Hepatocyte (in vitro differentiated cells): Measurements from ENCODE around the gene ATF7IP. TPM values are rescaled to one million over a fixed set of nuclear protein-coding genes. Genes with fewer than 3 reads are reported as not detected.

Experiments used
- DNase-seq: peaks from one replicate; pipeline ENCODE4 v3.0.0-alpha.2; 2016; ENCODE audit warnings: low spot score
- H2AFZ ChIP-seq: fragments of 200-600 bp; sonication (generic); 2 replicates; pipeline ENCODE4 v1.6.0; 2016; ENCODE audit warnings: antibody characterized with exemption, mild to moderate bottlenecking
- H3K27ac ChIP-seq: fragments of 200-600 bp; sonication (generic); 2 replicates; pipeline ENCODE4 v1.5.1; 2016; ENCODE audit warnings: mild to moderate bottlenecking
- H3K27me3 ChIP-seq: fragments of 200-600 bp; sonication (generic); 2 replicates; pipeline ENCODE4 v1.6.1; 2016
- H3K36me3 ChIP-seq: fragments of 200-600 bp; sonication (generic); replicated peaks from 2 replicates; pipeline ENCODE4 v1.5.1; 2016; ENCODE audit warnings: low read depth; ENCODE audit not compliant: insufficient read depth
- H3K4me1 ChIP-seq: fragments of 200-600 bp; sonication (generic); 2 replicates; pipeline ENCODE4 v1.5.1; 2016; ENCODE audit warnings: mild to moderate bottlenecking, moderate library complexity; ENCODE audit not compliant: insufficient read depth
- H3K4me2 ChIP-seq: fragments of 200-600 bp; sonication (generic); 2 replicates; pipeline ENCODE4 v1.6.0; 2016
- H3K4me3 ChIP-seq: fragments of 200-600 bp; sonication (generic); 2 replicates; pipeline ENCODE4 v1.5.1; 2016; ENCODE audit warnings: mild to moderate bottlenecking
- H3K79me2 ChIP-seq: fragments of 200-600 bp; sonication (generic); 2 replicates; pipeline ENCODE4 v1.6.0; 2017; ENCODE audit warnings: mild to moderate bottlenecking
- H3K9me2 ChIP-seq: fragments of 200-600 bp; sonication (generic); replicated peaks from 2 replicates; pipeline ENCODE4 v1.6.0; 2017; ENCODE audit warnings: mild to moderate bottlenecking; ENCODE audit not compliant: insufficient read depth
- H3K9me3 ChIP-seq: fragments of 200-600 bp; sonication (generic); 2 replicates; pipeline ENCODE4 v1.5.1; 2016; ENCODE audit warnings: low read depth, mild to moderate bottlenecking
- H4K20me1 ChIP-seq: fragments of 200-600 bp; sonication (generic); 2 replicates; pipeline ENCODE4 v1.6.0; 2016; ENCODE audit warnings: mild to moderate bottlenecking; ENCODE audit not compliant: insufficient read depth, poor library complexity, severe bottlenecking
- EZH2 ChIP-seq: fragments of 200-600 bp; sonication (generic); IDR thresholded peaks from 2 replicates; pipeline ENCODE4 v1.6.1; 2016; ENCODE audit warnings: antibody characterized with exemption, mild to moderate bottlenecking, borderline replicate concordance
- EZH2phosphoT487 ChIP-seq: fragments of 200-600 bp; sonication (generic); IDR thresholded peaks from one replicate; pipeline ENCODE4 v1.6.1; 2018; ENCODE audit warnings: antibody characterized with exemption, mild to moderate bottlenecking, low read depth, moderate library complexity; ENCODE audit not compliant: unreplicated experiment, severe bottlenecking
- WGBS: methylation state at CpG from one replicate; pipeline ENCODE4 v1.1.6; 2016; ENCODE audit warnings: low lambda C conversion rate; ENCODE audit errors: missing lambda C conversion rate; 5-methylcytosine and 5-hydroxymethylcytosine counted together
- polyA plus RNA-seq: library from polyadenylated mRNA; unstranded; fragments of >200 nt; fragmentation: Nextera tagmentation; extraction: Ambion mirVana; gene quantifications from 2 replicates; pipeline ENCODE4 v1.2.1, GENCODE V29; 2016
- total RNA-seq: library from RNA; depleted of rRNA; stranded (reverse); fragments of >200 nt; gene quantifications from 2 replicates; pipeline ENCODE4 v1.2.3, GENCODE V29; 2014
- TF ChIP-seq, protein P1 (sequence below): fragments of 200-600 bp; sonication (generic); IDR thresholded peaks from 2 replicates; pipeline ENCODE4 v1.5.1; 2016; ENCODE audit warnings: antibody characterized with exemption, mild to moderate bottlenecking; ENCODE audit not compliant: poor library complexity

The ATF7IP gene
- total and polyA plus RNA-seq, 2 experiments from 2014 or later = 24.8 to 52.5 TPM

DNA sequence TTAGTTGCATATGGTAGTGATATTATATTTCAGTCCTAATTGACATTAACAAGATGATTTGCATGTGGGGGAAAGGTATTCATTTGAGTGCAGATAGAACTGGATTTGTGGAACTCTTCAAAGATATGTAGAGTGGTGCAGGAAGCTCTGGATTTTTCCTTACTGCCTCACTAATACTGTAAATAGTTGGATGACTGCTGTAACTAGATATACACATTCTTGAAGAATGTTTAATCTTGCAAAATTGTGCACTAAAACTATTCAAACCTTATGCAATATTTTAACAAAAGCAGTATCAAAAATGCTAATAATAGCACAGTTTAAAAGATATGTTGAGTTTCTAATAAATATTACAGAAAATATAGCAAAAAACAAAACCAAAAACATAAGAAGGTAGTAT, 43.1 kb upstream of the ATF7IP start:
- no peak for DNase-seq
- H3K4me2 ChIP-seq = no peak overlapping the region

DNA sequence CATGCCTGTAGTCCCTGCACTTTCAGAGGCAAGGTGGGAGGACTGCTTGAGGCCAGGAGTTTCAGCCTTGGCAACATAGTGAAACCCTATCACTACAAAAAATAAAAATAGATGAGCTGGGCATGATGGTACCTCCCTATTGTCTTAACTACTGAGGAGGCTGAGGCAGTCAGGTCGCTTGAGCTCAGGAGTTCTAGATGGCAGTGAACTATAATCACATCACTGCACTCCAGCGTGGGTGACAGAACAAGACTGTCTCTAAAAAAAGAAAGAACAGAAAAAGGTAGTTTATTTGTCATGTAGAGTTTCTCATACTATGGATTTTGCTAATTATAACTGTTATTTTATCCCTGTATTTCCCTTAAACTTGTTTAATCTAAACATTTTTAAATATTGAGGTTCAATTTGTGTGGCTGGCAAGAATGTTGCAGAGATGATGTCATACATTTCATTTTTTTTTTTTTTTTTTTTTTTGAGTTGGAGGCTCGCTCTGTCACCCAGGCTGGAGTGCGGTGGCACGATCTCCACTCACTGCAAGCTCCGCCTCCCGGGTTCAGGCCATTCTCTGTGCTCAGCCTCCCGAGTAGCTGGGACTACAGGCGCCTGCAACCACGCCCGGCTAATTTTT, 39.7 kb upstream of the ATF7IP start:
- TF ChIP-seq EZH2 = no peak
- no peak for TF ChIP-seq EZH2phosphoT487
- TF ChIP-seq, protein P1, sequence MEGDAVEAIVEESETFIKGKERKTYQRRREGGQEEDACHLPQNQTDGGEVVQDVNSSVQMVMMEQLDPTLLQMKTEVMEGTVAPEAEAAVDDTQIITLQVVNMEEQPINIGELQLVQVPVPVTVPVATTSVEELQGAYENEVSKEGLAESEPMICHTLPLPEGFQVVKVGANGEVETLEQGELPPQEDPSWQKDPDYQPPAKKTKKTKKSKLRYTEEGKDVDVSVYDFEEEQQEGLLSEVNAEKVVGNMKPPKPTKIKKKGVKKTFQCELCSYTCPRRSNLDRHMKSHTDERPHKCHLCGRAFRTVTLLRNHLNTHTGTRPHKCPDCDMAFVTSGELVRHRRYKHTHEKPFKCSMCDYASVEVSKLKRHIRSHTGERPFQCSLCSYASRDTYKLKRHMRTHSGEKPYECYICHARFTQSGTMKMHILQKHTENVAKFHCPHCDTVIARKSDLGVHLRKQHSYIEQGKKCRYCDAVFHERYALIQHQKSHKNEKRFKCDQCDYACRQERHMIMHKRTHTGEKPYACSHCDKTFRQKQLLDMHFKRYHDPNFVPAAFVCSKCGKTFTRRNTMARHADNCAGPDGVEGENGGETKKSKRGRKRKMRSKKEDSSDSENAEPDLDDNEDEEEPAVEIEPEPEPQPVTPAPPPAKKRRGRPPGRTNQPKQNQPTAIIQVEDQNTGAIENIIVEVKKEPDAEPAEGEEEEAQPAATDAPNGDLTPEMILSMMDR = no peak
- no peak overlapping the region for H3K4me2 ChIP-seq

More for the DNA sequence above, 43.1 kb upstream of the ATF7IP start:
- H3K27me3 ChIP-seq = no peaks in the 10 kb centered on the region
- no peak overlapping the region for H2AFZ ChIP-seq
- no peaks in the 10 kb centered on the region for H3K79me2 ChIP-seq
- H3K9me3 ChIP-seq = no peaks in the 10 kb centered on the region
- no peak overlapping the region for H3K4me3 ChIP-seq
- no peaks in the 10 kb centered on the region for H3K9me2 ChIP-seq
- no peaks in the 10 kb centered on the region for H3K4me1 ChIP-seq
- H4K20me1 ChIP-seq = no peaks in the 10 kb centered on the region
- H3K27ac ChIP-seq = no peak overlapping the region
- TF ChIP-seq, protein P1 = no peak
- TF ChIP-seq EZH2phosphoT487 = no peak
- TF ChIP-seq EZH2 = no peak
- H3K36me3 ChIP-seq = no peaks in the 10 kb centered on the region

DNA sequence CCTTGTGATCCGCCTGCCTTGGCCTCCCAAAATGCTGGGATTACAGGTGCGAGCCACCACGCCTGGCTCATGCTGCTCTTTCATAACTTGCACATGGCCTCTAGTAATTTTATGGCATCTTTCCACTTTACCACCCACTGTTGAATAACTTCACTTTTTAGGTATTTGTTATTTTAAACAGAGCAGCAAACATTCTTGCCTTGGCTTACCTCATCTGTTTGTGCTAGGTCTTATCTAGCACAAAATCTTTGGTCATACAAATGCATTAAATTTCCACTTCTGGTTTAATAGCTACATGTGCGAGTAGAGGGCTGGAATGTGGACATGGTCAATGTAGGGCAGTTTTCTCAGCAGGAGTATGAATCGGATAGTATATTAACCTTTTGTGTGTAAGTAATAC, 38.8 kb upstream of the ATF7IP start:
- Histone ChIP-seq H3K79me2 (no peaks in the 10 kb centered on the region), H3K27me3 (no peaks in the 10 kb centered on the region), H3K4me1 (no peaks in the 10 kb centered on the region), H3K4me2 (no peak overlapping the region), H3K4me3 (no peak overlapping the region), H2AFZ (no peak overlapping the region), H3K27ac (no peak overlapping the region), H3K9me3 (no peaks in the 10 kb centered on the region), H3K36me3 (no peaks in the 10 kb centered on the region), H3K9me2 (no peaks in the 10 kb centered on the region), H4K20me1 (no peaks in the 10 kb centered on the region)
- DNase-seq = no peak
- 89% methylated on average over 5 of the region's 5 CpGs for WGBS
- TF ChIP-seq, protein P1 = no peak
- TF ChIP-seq EZH2phosphoT487 = no peak
- TF ChIP-seq EZH2 = no peak

More for the DNA sequence above, 39.7 kb upstream of the ATF7IP start:
- no peaks in the 10 kb centered on the region for H4K20me1 ChIP-seq
- H2AFZ ChIP-seq = no peak overlapping the region
- 92% methylated on average over 11 of the region's 11 CpGs for WGBS
- H3K27me3 ChIP-seq = no peaks in the 10 kb centered on the region
- no peak overlapping the region for H3K27ac ChIP-seq
- H3K4me1 ChIP-seq = no peaks in the 10 kb centered on the region
- H3K36me3 ChIP-seq = no peaks in the 10 kb centered on the region
- no peak for DNase-seq
- H3K9me3 ChIP-seq = no peaks in the 10 kb centered on the region
- no peaks in the 10 kb centered on the region for H3K79me2 ChIP-seq
- no peak overlapping the region for H3K4me3 ChIP-seq
- H3K9me2 ChIP-seq = no peaks in the 10 kb centered on the region
